GM12865 (cell line): ENCODE data around the gene PKD1L1.
A peak's percentile ranks its signal among the peaks of the same experiment; 100 is the strongest.

ENCODE experiments used
- DNase-seq: peaks from one replicate; pipeline ENCODE4 v3.0.0; 2010; ENCODE audit warnings: low read depth
- H3K4me3 ChIP-seq: 2 replicates; pipeline ENCODE4 v1.5.1; 2011; ENCODE audit warnings: mild to moderate bottlenecking, low read depth, low read length, control low read depth
- TF ChIP-seq, protein P1 (sequence below): IDR thresholded peaks from 2 replicates; pipeline ENCODE4 v1.5.1; 2011; ENCODE audit warnings: low read length, control low read depth, low read depth, inconsistent platforms; ENCODE audit not compliant: insufficient read depth; ENCODE audit errors: missing control alignments

PKD1L1 gene

DNA sequence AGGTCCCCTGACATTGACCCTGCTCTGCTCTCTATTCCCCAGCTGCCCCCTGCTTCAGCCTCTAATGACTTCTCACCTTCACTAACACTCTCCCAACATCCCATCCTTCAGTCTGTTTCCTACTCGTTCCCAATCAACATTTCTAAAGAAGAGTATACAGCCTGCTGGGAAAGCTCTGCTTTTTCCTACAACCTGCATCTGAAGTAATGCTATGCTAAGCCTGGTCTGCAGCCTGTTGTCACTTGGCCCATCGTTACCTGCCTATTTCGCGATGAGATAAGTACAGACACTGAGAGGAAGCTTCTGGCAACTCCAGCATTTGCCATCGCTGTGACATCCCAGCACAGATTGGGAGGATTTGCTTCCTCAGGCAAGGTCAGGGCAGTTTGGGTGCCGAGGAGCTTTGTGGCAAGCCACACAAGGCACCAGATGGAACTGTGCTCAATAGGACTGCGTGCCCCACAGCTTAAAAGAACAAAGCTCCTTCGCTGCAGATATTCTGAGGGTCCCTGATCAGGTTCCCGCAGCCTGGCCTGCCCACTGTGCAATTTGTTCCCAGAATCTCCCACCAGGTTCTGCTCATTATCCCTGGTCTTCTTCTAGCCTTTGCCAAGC, 51.4 kb downstream of the PKD1L1 start:
- H3K4me3 ChIP-seq = no peak overlapping the region
- DNase-seq = no peak
- TF ChIP-seq, protein P1, sequence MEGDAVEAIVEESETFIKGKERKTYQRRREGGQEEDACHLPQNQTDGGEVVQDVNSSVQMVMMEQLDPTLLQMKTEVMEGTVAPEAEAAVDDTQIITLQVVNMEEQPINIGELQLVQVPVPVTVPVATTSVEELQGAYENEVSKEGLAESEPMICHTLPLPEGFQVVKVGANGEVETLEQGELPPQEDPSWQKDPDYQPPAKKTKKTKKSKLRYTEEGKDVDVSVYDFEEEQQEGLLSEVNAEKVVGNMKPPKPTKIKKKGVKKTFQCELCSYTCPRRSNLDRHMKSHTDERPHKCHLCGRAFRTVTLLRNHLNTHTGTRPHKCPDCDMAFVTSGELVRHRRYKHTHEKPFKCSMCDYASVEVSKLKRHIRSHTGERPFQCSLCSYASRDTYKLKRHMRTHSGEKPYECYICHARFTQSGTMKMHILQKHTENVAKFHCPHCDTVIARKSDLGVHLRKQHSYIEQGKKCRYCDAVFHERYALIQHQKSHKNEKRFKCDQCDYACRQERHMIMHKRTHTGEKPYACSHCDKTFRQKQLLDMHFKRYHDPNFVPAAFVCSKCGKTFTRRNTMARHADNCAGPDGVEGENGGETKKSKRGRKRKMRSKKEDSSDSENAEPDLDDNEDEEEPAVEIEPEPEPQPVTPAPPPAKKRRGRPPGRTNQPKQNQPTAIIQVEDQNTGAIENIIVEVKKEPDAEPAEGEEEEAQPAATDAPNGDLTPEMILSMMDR = no peak

DNA sequence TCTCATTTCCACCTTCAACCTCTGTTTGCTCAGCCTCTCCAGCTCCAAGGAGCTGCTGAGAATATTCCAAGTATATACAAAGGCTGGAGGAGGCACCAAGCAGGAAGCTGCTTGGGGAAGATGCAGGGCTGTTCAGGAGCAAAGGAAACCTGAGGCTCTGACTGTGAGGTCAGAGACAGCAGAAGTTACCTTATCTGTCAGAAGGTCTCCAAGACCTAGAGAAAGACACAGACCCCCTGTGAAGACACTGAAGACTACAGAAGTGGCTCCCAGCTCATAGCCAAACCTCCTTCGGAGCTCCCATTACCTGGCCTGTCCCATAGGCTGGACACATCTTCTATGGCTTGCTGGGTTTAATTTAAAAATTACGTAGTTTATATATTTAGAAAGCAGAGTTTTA, 53.2 kb downstream of the PKD1L1 start:
- H3K4me3 ChIP-seq = no peak overlapping the region
- TF ChIP-seq, protein P1 = no peak
- no peak for DNase-seq

DNA sequence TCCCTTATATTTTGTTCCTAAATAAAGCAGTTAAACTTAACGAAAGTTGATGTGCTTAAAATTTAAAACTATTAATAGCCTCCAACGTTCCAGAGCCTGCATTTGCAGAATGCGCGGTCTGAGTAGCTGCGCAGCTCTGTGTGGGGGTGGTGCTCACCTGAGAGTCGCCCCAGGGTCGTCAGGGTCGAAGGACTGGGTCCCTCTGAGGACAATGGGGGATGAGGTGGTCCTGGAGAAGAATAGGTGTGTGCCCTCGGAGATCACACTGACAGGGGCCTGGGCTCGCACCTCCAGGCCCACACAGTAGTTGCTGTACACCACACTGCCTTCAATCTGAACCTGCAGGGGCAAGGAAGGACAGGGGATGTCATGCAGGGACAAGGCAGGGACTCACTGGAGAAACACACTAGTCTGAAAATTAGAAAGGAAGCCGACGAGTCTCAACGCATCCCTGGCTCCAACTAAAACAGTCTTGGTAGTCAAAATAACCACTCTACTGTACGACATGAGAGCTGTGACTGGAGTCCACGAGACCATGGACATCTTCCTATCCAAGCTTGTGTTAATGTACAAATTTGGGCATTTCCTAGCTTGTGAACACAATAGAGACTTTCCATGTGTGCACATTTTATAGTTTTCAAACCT, 54.4 kb downstream of the PKD1L1 start:
- TF ChIP-seq, protein P1 = no peak
- H3K4me3 ChIP-seq = no peak overlapping the region
- DNase-seq = no peak

DNA sequence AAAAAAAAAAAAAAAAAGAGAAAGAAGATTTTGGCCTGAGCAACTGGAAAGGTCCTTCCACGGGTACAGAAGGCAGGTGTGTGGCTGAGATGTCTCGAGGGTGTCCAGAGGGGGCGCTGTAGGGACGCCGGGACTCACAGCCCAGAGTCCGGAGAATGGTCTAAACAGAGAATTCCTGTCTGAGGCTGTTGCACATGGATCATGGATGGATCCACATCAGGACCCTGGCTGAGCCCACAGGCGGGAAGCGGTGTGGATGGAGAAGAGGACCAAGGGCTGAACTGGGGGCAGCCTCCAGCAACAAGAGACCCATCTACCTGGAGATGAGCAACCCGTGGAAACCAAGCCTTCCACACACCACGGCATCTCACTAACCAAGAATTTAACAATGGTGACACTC, 55.0 kb downstream of the PKD1L1 start:
- peak; percentile 15 for DNase-seq
- no peak overlapping the region for H3K4me3 ChIP-seq
- TF ChIP-seq, protein P1 = peak; percentile 56

DNA sequence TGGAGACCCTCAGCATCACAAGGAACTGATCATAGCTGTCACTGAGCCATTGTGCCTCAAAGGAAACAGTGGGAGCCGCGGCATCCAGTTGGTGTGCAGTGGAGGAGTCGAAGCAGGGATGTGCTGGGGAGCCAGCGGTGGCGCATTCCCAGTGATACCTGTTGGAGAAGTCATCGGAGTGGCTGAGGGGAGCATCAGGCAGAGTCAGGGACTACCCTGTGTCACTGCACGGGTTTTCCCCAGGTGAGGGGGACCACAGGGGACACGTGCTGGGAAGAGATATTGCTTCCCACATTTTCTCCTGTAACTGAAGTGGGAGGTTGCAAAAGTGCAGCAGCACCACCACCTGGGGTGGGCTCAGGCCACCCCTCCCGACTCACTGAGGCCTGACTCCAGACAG, 57.7 kb downstream of the PKD1L1 start:
- TF ChIP-seq, protein P1 = no peak
- H3K4me3 ChIP-seq = no peak overlapping the region
- no peak for DNase-seq

DNA sequence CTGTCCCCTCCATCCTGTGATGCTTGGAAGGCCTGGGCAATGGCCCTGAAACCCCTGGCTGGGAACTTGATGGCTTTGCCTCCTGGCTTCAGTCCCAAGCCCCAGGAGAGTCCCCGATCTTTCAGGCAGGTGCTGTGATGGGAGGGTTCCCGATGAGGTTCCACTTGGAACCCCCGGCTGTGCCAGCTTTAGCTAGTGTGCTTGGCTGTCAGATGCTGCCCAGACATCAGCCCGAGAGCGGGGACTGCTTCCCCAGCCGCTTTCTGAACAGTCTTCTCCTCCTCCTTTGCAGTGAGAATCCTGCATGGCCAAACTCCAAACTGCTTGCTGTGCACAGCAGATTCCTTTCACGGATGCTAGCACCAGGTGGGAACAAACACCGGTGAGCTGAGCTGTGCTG, 58.1 kb downstream of the PKD1L1 start:
- TF ChIP-seq, protein P1 = no peak
- DNase-seq = no peak
- no peak overlapping the region for H3K4me3 ChIP-seq

DNA sequence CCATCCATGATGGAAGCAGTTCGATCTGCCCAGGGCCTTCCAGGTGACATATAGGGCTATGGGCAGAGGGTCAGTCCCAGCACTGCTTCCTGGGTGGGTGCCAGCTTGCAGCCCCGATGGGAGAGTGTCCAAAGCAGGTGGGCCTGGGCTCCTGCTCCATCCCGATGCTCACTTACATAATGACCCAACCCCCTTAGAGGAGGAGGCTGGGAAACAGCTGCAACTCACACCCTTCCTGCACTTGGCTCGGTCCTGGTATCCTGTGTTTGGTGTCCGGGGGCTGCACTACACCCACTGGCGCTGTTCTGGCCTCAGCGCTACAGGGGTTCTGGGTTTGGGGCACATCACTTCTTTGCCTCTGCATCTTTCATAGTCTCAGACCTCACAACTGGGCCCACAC, 58.5 kb downstream of the PKD1L1 start:
- H3K4me3 ChIP-seq = no peak overlapping the region
- DNase-seq = no peak
- TF ChIP-seq, protein P1 = no peak
